Breast epithelium (tissue), 4 donors: Measurements from ENCODE around the gene POU5F1. TPM values are rescaled to one million over a fixed set of nuclear protein-coding genes. Genes with fewer than 3 reads are reported as not detected.
"Not testable (repeated sequence)": the region's sequence is repeated elsewhere in the genome, so short reads cannot be mapped to it uniquely, and the experiment has no call there.

ENCODE experiments used
- DNase-seq, 2 donors: peaks; one replicate each; pipeline ENCODE4 v3.0.0-alpha.2; 2019; ENCODE audit warnings: low spot score in 2 of 2
- H3K27ac ChIP-seq, 2 donors: fragments of 200-600 bp; sonication (generic) in 1 of 2; one replicate each; pipeline ENCODE4 v1.5.1; 2016 to 2019; ENCODE audit warnings: mild to moderate bottlenecking in 1 of 2
- H3K27me3 ChIP-seq, 2 donors: fragments of 200-600 bp; sonication (generic) in 1 of 2; one replicate each; pipeline versions ENCODE4 v1.5.1 to v1.6.0; 2017 to 2019; ENCODE audit warnings: control low read depth in 1 of 2, mild to moderate bottlenecking in 1 of 2
- H3K36me3 ChIP-seq: fragments of 200-600 bp; one replicate; pipeline ENCODE4 v1.5.1; 2019
- H3K4me1 ChIP-seq, 2 donors: fragments of 200-600 bp; sonication (generic); one replicate each; pipeline ENCODE4 v1.5.1; 2016 to 2019; ENCODE audit warnings: control low read depth in 1 of 2
- H3K4me3 ChIP-seq, 3 donors: fragments of 200-600 bp; sonication (generic); 1 replicate in 2 of 3; 2 replicates in 1 of 3; pipeline ENCODE4 v1.5.1; 2016 to 2019; ENCODE audit warnings: mild to moderate bottlenecking in 3 of 3, moderate library complexity in 2 of 3
- H3K9me3 ChIP-seq, 2 donors: fragments of 200-600 bp; sonication (generic) in 1 of 2; one replicate each; pipeline ENCODE4 v1.5.1; 2016 to 2019; ENCODE audit warnings: control low read depth in 1 of 2
- CTCF ChIP-seq, 3 donors: fragments of 450-650 bp; IDR thresholded peaks; one replicate each; pipeline ENCODE4 v1.5.1; 2016 to 2017; ENCODE audit warnings: antibody characterized with exemption in 3 of 3, mild to moderate bottlenecking in 3 of 3, moderate library complexity in 3 of 3
- POLR2A ChIP-seq: fragments of 450-650 bp; IDR thresholded peaks from one replicate; pipeline ENCODE4 v1.6.1; 2016; ENCODE audit warnings: antibody characterized with exemption, mild to moderate bottlenecking, moderate library complexity
- POLR2AphosphoS5 ChIP-seq, 3 donors: sonication (generic); formaldehyde crosslinking; IDR thresholded peaks; one replicate each; pipeline ENCODE4 v1.6.1; 2017; ENCODE audit warnings: antibody characterized with exemption in 3 of 3
- intact Hi-C: fragments of 100-400 bp; cut with DNase I; formaldehyde crosslinking; loops from one replicate; pipeline ENCODE4 v1.15.1; 2023; ENCODE audit warnings: low total_unique reads
- total RNA-seq, 3 donors: library from RNA; depleted of rRNA; stranded (reverse); fragments of >200 nt; gene quantifications; one replicate each; pipeline ENCODE4 v1.1.0, GENCODE V29; 2016

The POU5F1 gene
- total RNA-seq, 3 donors from 2014 or later: 0.64 to 4.5 (median 0.98) TPM

GRCh38 chr6:31168606-31169005 is 1.9 kb downstream of the POU5F1 start:
- no peaks in the 10 kb centered on the region for H3K36me3 ChIP-seq
- H3K4me3 ChIP-seq: no peak overlapping the region
- intact Hi-C loops: no loop called here
- H3K27me3 ChIP-seq: no peaks in the 10 kb centered on the region
- H3K9me3 ChIP-seq: no peaks in the 10 kb centered on the region
- no peak for DNase-seq
- no peak overlapping the region for H3K27ac ChIP-seq
- TF ChIP-seq CTCF (IDR thresholded peaks at IDR 0.05) (no peak), POLR2AphosphoS5 (IDR thresholded peaks at IDR 0.05) (no peak)
- no peaks in the 10 kb centered on the region for H3K4me1 ChIP-seq

GRCh38 chr6:31165986-31166385 is 4.5 kb downstream of the POU5F1 start:
- Histone ChIP-seq H3K9me3 (no peaks in the 10 kb centered on the region), H3K27me3 (no peaks in the 10 kb centered on the region), H3K36me3 (no peaks in the 10 kb centered on the region), H3K27ac (no peak overlapping the region), H3K4me1 (no peaks in the 10 kb centered on the region), H3K4me3 (no peak overlapping the region)
- TF ChIP-seq CTCF (IDR thresholded peaks at IDR 0.05) (no peak), POLR2AphosphoS5 (IDR thresholded peaks at IDR 0.05) (no peak), POLR2A (no peak)
- DNase-seq: no peak
- intact Hi-C loops: no loop called here

GRCh38 chr6:31165064-31165832 is 5.2 kb downstream of the POU5F1 start:
- H3K27me3 ChIP-seq, H3K4me1 ChIP-seq, H3K27ac ChIP-seq, H3K36me3 ChIP-seq, intact Hi-C loops, H3K4me3 ChIP-seq, DNase-seq, H3K9me3 ChIP-seq: not testable (repeated sequence)

GRCh38 chr6:31164475-31165063 is 5.9 kb downstream of the POU5F1 start:
- H3K4me3 ChIP-seq, H3K36me3 ChIP-seq, intact Hi-C loops, DNase-seq, H3K4me1 ChIP-seq, H3K9me3 ChIP-seq, H3K27me3 ChIP-seq, H3K27ac ChIP-seq: not testable (repeated sequence)

- Histone ChIP-seq H3K9me3 (no peaks in the 10 kb centered on the region), H3K27me3 (no peaks in the 10 kb centered on the region), H3K4me1 (peaks cover 0 to 4% of the 10 kb centered on the region in 2 donors), H3K27ac (no peak overlapping the region), H3K36me3 (no peaks in the 10 kb centered on the region), H3K4me3 (no peak overlapping the region)
- intact Hi-C loops: no loop called here
- DNase-seq: no peak
- no peak for TF ChIP-seq CTCF (IDR thresholded peaks at IDR 0.05)
- no peak for TF ChIP-seq POLR2A
- no peak for TF ChIP-seq POLR2AphosphoS5 (IDR thresholded peaks at IDR 0.05)
These were observed 6.6 kb downstream of the POU5F1 start for GRCh38 chr6:31163922-31164321.

- H3K4me1 ChIP-seq: peaks cover 0 to 5% of the 10 kb centered on the region in 2 donors
- no peaks in the 10 kb centered on the region for H3K9me3 ChIP-seq
- H3K4me3 ChIP-seq: no peak overlapping the region
- TF ChIP-seq POLR2AphosphoS5 (IDR thresholded peaks at IDR 0.05): no peak
- no peak for TF ChIP-seq POLR2A
- no peak for TF ChIP-seq CTCF (IDR thresholded peaks at IDR 0.05)
- no peaks in the 10 kb centered on the region for H3K27me3 ChIP-seq
- intact Hi-C loops: no loop called here
- no peak overlapping the region for H3K27ac ChIP-seq
- no peaks in the 10 kb centered on the region for H3K36me3 ChIP-seq
- no peak for DNase-seq
These were observed 7.9 kb downstream of the POU5F1 start for GRCh38 chr6:31162463-31163165.
